ENCODE data around the gene TCF4. TPM values are rescaled to one million over a fixed set of nuclear protein-coding genes. Genes with fewer than 3 reads are reported as not detected.

TCF4 gene
- total and polyA plus RNA-seq, 8 donors = 99.1 to 165 (median 138) TPM

GRCh38 chr18:55226044-55226443, 361.9 kb downstream of the TCF4 start:
- Histone ChIP-seq H3K36me3 (peaks cover 0 to 21% of the 10 kb centered on the region in 2 donors), H3K27me3 (no peaks in the 10 kb centered on the region), H3K27ac (no peak overlapping the region), H3K4me1 (no peaks in the 10 kb centered on the region), H3K9me3 (no peaks in the 10 kb centered on the region), H3K4me3 (no peak overlapping the region)
- ATAC-seq (no peak), DNase-seq (no peak)
- TF ChIP-seq CTCF (IDR thresholded peaks at IDR 0.05) = no peak
- intact Hi-C loops (cut with DNase I) = loop anchor here in 1 of 2 donors (10.0 kb wide), 1 partner anchor 101 kb away; no protein-coding TSS in a partner anchor

GRCh38 chr18:55224086-55224625, 363.8 kb downstream of the TCF4 start:
- Histone ChIP-seq H3K27ac (no peak overlapping the region), H3K36me3 (peaks cover 0 to 13% of the 10 kb centered on the region in 2 donors), H3K9me3 (no peaks in the 10 kb centered on the region), H3K4me1 (no peaks in the 10 kb centered on the region), H3K4me3 (no peak overlapping the region), H3K27me3 (no peaks in the 10 kb centered on the region)
- ATAC-seq (no peak), DNase-seq (no peak)
- intact Hi-C loops (cut with DNase I) = loop anchor here in 1 of 2 donors (10.0 kb wide), 1 partner anchor 99 kb away; no protein-coding TSS in a partner anchor
- no peak for TF ChIP-seq CTCF (IDR thresholded peaks at IDR 0.05)

- DNase-seq = no peak
- no peak for ATAC-seq
- H3K9me3 ChIP-seq = no peaks in the 10 kb centered on the region
- H3K27me3 ChIP-seq = no peaks in the 10 kb centered on the region
- H3K4me1 ChIP-seq = no peaks in the 10 kb centered on the region
- TF ChIP-seq CTCF (IDR thresholded peaks at IDR 0.05) = no peak
- no peak overlapping the region for H3K4me3 ChIP-seq
- intact Hi-C loops (cut with DNase I) = loop anchor here in 1 of 2 donors (10.0 kb wide), 1 partner anchor 97 kb away; no protein-coding TSS in a partner anchor
- H3K36me3 ChIP-seq = no peaks in the 10 kb centered on the region
- H3K27ac ChIP-seq = no peak overlapping the region
Observed at GRCh38 chr18:55221622-55222021, 366.4 kb downstream of the TCF4 start.

GRCh38 chr18:55220523-55220922, 367.5 kb downstream of the TCF4 start:
- no peak overlapping the region for H3K4me3 ChIP-seq
- DNase-seq = no peak
- no peak for TF ChIP-seq CTCF (IDR thresholded peaks at IDR 0.05)
- H3K36me3 ChIP-seq = no peaks in the 10 kb centered on the region
- no peaks in the 10 kb centered on the region for H3K27me3 ChIP-seq
- H3K9me3 ChIP-seq = no peaks in the 10 kb centered on the region
- intact Hi-C loops (cut with DNase I) = loop anchor here in 1 of 2 donors (10.0 kb wide), 1 partner anchor 96 kb away; no protein-coding TSS in a partner anchor
- ATAC-seq = no peak
- H3K27ac ChIP-seq = no peak overlapping the region
- H3K4me1 ChIP-seq = no peaks in the 10 kb centered on the region

GRCh38 chr18:55219823-55220222, 368.2 kb downstream of the TCF4 start:
- DNase-seq (no peak), ATAC-seq (no peak)
- intact Hi-C loops (cut with DNase I) = loop anchor here in 1 of 2 donors (10.0 kb wide), 1 partner anchor 95 kb away; no protein-coding TSS in a partner anchor
- H3K27me3 ChIP-seq = no peaks in the 10 kb centered on the region
- H3K4me1 ChIP-seq = no peaks in the 10 kb centered on the region
- no peak overlapping the region for H3K27ac ChIP-seq
- no peak for TF ChIP-seq CTCF (IDR thresholded peaks at IDR 0.05)
- no peaks in the 10 kb centered on the region for H3K36me3 ChIP-seq
- no peak overlapping the region for H3K4me3 ChIP-seq
- H3K9me3 ChIP-seq = no peaks in the 10 kb centered on the region

All from left lung (tissue), 10 donors.